Measurements from ENCODE around the gene NR4A1. TPM values are rescaled to one million over a fixed set of nuclear protein-coding genes. Genes with fewer than 3 reads are reported as not detected.
A peak's percentile ranks its signal among the peaks of the same experiment; 100 is the strongest.

NR4A1 gene
- total and polyA plus RNA-seq, 7 donors, result 31.2 to 276 (median 65.9) TPM

- no peak for TF ChIP-seq POLR2A (IDR thresholded peaks at IDR 0.05)
- no peak for TF ChIP-seq EP300 (IDR thresholded peaks at IDR 0.05)
- no peak for TF ChIP-seq CTCF (IDR thresholded peaks at IDR 0.05)
- no peak for TF ChIP-seq POLR2AphosphoS5 (IDR thresholded peaks at IDR 0.05)
These were observed 32.0 kb upstream of the NR4A1 start for GRCh38 chr12:52019113-52019770.

GRCh38 chr12:52020539-52021336, 30.5 kb upstream of the NR4A1 start:
- no peaks in the 10 kb centered on the region for H3K9me3 ChIP-seq
- 29% methylated on average over 9 of the region's 9 CpGs for WGBS, 2 donors

More at GRCh38 chr12:52019113-52019770, 32.0 kb upstream of the NR4A1 start:
- H3K4me1 ChIP-seq, result peaks cover 0 to 16% (median 15%) of the 10 kb centered on the region in 4 donors
- no peak overlapping the region for H3K27ac ChIP-seq
- peaks cover 0 to 4% (median 1%) of the 10 kb centered on the region in 4 donors for H3K36me3 ChIP-seq
- no peak overlapping the region for H3K4me3 ChIP-seq
- WGBS, 2 donors, result 46 to 74% methylated on average over 13 of the region's 13 CpGs
- no peaks in the 10 kb centered on the region for H3K9me3 ChIP-seq
- DNase-seq, result peak; percentile 63
- no peaks in the 10 kb centered on the region for H3K27me3 ChIP-seq
- intact Hi-C loops (cut with DNase I), result no loop called here

GRCh38 chr12:52022841-52023181, 28.4 kb upstream of the NR4A1 start:
- no peaks in the 10 kb centered on the region for H3K27me3 ChIP-seq
- peak; percentile 70 for DNase-seq
- H3K27ac ChIP-seq, result peak overlapping the region in 2 of 4 donors; percentile 41 to 90
- intact Hi-C loops (cut with DNase I), result loop anchor here (1.0 to 10.0 kb wide), 3 partner anchors 19 to 252 kb away; partner anchors contain the start of gene KRT86
- H3K4me1 ChIP-seq, result peaks cover 0 to 49% (median 47%) of the 10 kb centered on the region in 4 donors
- 5 to 13% methylated on average over 14 of the region's 14 CpGs for WGBS, 2 donors
- H3K9me3 ChIP-seq, result no peaks in the 10 kb centered on the region
- peak overlapping the region; percentile 40 to 61 (median 54) for H3K4me3 ChIP-seq
- no peak for TF ChIP-seq EP300 (IDR thresholded peaks at IDR 0.05)
- peak in 1 of 4 experiments; percentile 11 for TF ChIP-seq CTCF (IDR thresholded peaks at IDR 0.05)
- H3K36me3 ChIP-seq, result no peaks in the 10 kb centered on the region

More at GRCh38 chr12:52020539-52021336, 30.5 kb upstream of the NR4A1 start:
- Histone ChIP-seq H3K27ac (no peak overlapping the region), H3K27me3 (no peaks in the 10 kb centered on the region), H3K36me3 (no peaks in the 10 kb centered on the region), H3K4me3 (no peak overlapping the region), H3K4me1 (peaks cover 0 to 31% (median 28%) of the 10 kb centered on the region in 4 donors)
- intact Hi-C loops (cut with DNase I), result loop anchor here (10.0 kb wide), 1 partner anchor 254 kb away; the partner anchor contains the start of gene KRT86
- TF ChIP-seq POLR2AphosphoS5 (IDR thresholded peaks at IDR 0.05), result no peak
- peak; percentile 5 to 37 (median 32) for TF ChIP-seq CTCF (IDR thresholded peaks at IDR 0.05)
- DNase-seq, result peak; percentile 78

- peak overlapping the region; percentile 41 to 90 (median 84) for H3K27ac ChIP-seq
- H3K4me1 ChIP-seq, result peaks cover 0 to 49% (median 47%) of the 10 kb centered on the region in 4 donors
- DNase-seq, result peak; percentile 94
- no peaks in the 10 kb centered on the region for H3K27me3 ChIP-seq
- TF ChIP-seq CTCF (IDR thresholded peaks at IDR 0.05), result peak; percentile 97 to 98 (median 98)
- peak in 1 of 4 donors; percentile 5 for TF ChIP-seq POLR2AphosphoS5 (IDR thresholded peaks at IDR 0.05)
- TF ChIP-seq POLR2A (IDR thresholded peaks at IDR 0.05), result no peak
- TF ChIP-seq EP300 (IDR thresholded peaks at IDR 0.05), result no peak
- no peaks in the 10 kb centered on the region for H3K9me3 ChIP-seq
- 1% methylated on average over 70 of the region's 70 CpGs for WGBS, 2 donors
- intact Hi-C loops (cut with DNase I), result loop anchor here (1.0 to 10.0 kb wide), 3 partner anchors 19 to 251 kb away; partner anchors contain the start of gene KRT86
- H3K4me3 ChIP-seq, result peak overlapping the region; percentile 40 to 61 (median 54)
- no peaks in the 10 kb centered on the region for H3K36me3 ChIP-seq
These were observed 27.9 kb upstream of the NR4A1 start for GRCh38 chr12:52023182-52023975.
